GM19468 (cell line): ENCODE results near the gene COL4A1.

Experiments
- ATAC-seq: cut with Tn5 transposase; IDR thresholded peaks from one replicate; pipeline ENCODE4 v1.9.1; 2021; ENCODE audit warnings: mild to moderate bottlenecking, moderate library complexity, moderate number of reproducible peaks; ENCODE audit not compliant: unreplicated experiment; ENCODE audit errors: extremely low read depth

The COL4A1 gene

DNA sequence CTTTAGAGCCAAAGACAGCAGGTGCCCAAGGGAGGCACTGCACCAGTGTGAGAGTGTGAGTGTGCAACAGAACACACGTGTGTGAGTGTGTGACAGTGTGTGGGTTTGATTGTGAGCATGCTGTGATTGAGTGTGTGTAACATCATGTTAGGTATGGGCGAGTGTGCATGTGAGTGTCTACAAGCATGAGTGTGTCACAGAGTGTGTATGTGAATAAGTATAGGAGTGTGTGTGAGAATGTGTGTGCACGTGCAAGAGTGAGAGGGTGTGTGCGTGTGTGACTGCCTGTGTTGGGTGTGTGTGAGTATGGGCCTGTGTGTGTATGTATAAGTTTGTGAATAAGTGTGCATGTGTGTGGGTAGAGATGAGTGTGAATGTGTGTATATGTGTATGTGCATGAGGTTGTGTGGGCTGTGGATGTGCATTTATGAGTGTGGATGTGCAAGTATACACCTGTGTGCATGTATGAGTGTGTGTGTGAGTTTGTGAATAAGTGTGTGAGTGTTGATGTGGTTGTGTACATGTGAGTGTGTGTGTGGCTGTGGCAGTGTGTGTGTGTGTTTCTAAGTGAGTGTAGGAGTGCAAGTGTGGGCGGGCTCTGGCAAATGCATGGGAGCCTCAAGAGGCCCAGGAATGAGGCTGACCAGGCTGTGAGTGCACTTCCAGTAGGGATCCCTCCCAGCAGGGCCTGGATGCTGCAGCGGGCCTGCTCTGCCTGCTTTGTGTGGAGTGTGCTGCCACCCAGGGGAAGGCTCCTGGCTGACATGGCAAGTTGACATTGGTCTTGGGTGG, 198.4 kb downstream of the COL4A1 start:
- ATAC-seq: no peak

DNA sequence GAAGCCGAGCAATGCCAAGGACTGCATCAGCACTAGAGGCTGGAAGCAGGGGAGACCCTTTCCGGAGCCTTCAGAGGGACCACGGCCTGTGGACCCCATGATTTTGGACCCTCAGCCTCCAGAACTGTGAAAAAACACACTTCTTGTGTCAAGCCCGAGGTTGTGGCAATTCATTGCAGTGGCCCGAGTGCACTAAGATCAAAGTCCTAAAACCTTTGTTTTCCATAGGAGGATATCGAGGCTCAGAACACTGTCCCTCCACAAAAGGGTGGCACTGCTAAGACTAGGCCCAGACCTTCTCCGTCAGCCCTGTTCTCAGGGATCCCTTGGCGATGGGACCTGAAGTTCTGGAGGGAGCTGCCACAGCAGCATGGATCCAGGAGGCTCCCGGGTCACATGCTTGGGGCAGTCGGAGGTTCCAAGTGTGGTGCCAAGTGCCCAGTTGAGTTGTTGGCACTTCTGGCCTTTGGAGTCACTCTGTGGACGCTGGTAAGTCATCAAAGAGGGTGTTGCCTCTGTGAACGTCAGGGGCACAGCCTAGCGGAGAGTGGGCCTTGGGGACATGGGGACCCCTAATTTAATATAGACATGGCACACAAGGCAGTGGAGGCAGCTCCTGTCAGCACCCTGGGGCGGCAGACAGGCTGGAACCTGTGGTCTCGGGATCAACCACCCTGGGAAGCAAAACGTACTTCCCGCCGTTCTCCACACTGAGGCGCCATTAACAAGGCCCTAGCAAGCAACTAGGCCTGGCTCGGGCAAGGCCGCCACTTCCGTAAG, 199.2 kb downstream of the COL4A1 start:
- ATAC-seq: no peak

DNA sequence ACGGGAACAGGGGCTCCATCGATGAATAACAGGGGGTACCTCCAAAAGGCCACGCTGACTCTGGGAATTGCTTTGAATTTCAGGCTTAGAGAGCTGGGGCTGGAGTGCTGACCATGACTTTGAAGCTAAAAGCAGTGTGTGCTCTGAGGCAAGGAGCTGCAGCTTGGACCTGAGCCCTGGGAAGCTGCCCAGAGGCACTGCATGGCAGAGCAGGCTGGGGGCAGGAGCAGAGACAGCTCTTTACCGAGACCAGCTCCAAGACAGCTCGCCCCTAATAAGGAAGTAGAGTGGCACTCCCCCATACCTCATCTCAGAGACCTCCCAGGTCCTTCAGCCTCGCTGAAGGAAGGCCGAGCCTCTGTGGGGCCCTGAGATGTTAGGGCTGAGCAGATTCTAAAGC, 200.2 kb downstream of the COL4A1 start:
- ATAC-seq: no peak

DNA sequence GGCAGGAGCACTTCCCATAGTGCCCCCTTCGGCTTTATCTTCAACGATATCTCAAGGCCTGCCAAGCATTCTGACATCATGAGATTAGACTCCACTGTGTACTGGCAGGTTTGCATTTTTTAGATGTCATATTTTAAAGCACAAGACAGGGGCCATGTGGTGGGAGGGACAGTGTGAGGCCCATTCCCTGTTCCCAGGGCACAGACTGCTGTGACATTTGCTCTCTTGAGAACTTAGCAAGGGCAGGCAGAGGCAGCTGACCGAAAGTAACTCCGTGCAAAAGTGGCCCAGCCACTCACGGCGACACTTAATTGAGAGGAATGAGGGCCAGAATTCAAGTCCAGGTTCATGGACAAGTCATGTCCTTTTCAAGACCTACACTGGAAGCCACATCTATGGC, 201.8 kb downstream of the COL4A1 start:
- no peak for ATAC-seq

DNA sequence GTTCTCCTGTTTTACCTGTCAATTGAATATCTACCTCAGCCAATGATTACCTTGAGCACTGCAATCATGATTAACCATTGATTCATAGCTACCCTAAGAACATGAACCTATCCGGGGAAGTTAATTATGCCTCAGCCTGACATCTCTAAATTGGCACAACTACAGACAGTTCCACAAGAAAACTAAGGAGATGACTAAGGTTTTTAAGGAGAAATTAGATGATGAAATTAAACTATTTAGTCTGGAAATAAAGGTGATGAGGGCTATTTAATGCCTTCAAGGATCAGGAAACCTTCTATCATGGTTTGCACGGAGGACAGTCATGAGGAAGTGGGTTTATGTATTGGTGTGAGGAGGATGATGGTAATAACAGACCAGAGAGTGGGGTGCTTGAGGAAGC, 203.4 kb downstream of the COL4A1 start:
- ATAC-seq: no peak

DNA sequence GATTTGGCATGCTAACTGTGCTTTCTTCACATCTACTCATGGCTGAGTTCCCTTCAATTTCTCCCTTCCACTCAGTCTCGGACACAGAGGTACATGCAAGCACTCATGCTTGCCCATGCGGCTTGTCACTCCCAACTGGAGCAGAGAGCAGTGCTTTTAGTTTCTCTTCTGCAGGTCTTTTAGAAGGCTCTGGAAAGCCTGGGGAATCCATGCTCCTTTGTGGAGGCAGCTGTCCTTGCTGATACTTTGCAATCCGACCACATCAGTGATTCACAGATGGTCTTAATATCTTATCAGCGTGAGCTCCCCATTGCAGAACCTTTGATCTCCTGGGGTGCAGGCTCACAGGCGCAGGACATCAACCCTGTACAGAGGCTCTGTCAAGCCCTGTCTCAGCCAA, 203.9 kb downstream of the COL4A1 start:
- no peak for ATAC-seq

DNA sequence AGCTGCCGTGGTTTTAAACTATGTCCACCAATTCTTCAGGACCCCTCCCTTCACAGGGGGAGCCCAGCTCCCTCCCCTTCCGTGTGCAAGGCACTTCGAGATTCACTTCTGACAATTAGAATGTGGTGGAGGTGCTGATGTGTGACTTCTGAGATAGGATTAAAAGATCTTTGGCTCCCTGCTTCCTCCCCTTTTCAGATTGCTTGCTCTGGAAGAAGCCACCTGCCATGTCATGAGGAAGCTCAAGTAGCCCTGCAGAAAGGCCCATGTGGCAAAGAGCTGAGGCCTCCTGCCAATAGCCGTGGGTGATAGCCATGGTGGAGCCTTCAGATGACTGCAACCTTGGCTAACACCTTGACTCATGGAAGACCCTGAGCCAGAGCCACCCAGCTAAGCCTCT, 204.9 kb downstream of the COL4A1 start:
- no peak for ATAC-seq

DNA sequence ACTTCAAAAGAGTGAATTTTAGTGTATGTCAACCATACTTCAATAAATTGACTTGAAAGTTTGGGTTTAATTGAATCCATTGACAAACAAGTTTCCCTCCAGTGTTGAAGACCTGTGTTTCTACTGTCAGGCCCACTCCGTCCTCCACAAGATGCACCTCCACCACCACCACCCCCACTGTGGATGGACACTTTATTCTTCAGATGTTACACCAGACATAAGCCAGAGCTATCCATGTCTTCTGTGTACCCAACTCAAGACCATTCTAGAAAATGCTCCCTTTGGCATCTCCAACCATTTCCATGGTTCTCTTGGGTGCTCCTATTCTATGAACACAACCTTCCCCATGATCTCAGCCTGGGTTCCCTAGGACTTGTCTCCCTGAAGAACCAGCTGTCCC, 207.0 kb downstream of the COL4A1 start:
- no peak for ATAC-seq
